Heart right ventricle (tissue), 16 donors: Measurements from ENCODE around the gene CIITA. TPM values are rescaled to one million over a fixed set of nuclear protein-coding genes. Genes with fewer than 3 reads are reported as not detected.

Experiments
- ATAC-seq, 8 donors: fragments of 200-7000 bp; cut with Tn5 transposase; one replicate each; pipeline ENCODE4 v1.9.1; 2020; ENCODE audit warnings: mild to moderate bottlenecking in 8 of 8, moderate library complexity in 8 of 8, moderate number of reproducible peaks in 1 of 8
- DNase-seq, 2 donors: peaks; one replicate each; pipeline ENCODE4 v3.0.0-alpha.2; 2020
- H3K27ac ChIP-seq, 10 donors: fragments of 200-600 bp; sonication (generic) in 2 of 10; one replicate each; pipeline versions ENCODE4 v1.5.0 to v1.8.0; 2020 to 2022; ENCODE audit warnings: mild to moderate bottlenecking in 3 of 10
- H3K27me3 ChIP-seq, 7 donors: fragments of 200-600 bp; one replicate each; pipeline ENCODE4 v1.8.0; 2021 to 2022; ENCODE audit warnings: mild to moderate bottlenecking in 2 of 7
- H3K36me3 ChIP-seq, 9 donors: fragments of 200-600 bp; sonication (generic) in 1 of 9; one replicate each; pipeline versions ENCODE4 v1.5.0 to v1.8.0; 2020 to 2022; ENCODE audit warnings: mild to moderate bottlenecking in 2 of 9
- H3K4me1 ChIP-seq, 9 donors: fragments of 200-600 bp; sonication (generic) in 1 of 9; one replicate each; pipeline versions ENCODE4 v1.5.0 to v1.8.0; 2020 to 2022; ENCODE audit warnings: mild to moderate bottlenecking in 4 of 9
- H3K4me3 ChIP-seq, 10 donors: fragments of 200-600 bp; sonication (generic) in 2 of 10; one replicate each; pipeline versions ENCODE4 v1.5.0 to v1.8.0; 2020 to 2022; ENCODE audit warnings: mild to moderate bottlenecking in 7 of 10, moderate library complexity in 2 of 10
- H3K9me3 ChIP-seq, 11 donors: fragments of 200-600 bp in 10 of 11; sonication (generic) in 2 of 11; one replicate each; pipeline versions ENCODE4 v1.5.0 to v1.8.0; 2013 to 2022; ENCODE audit warnings: mild to moderate bottlenecking in 2 of 11, control low read depth in 1 of 11, moderate library complexity in 1 of 11
- WGBS, 2 donors: extraction: QIAGEN DNeasy Blood & Tissue Kit; methylation state at CpG; one replicate each; pipeline ENCODE4 v1.1.7; 2013; ENCODE audit warnings: inconsistent platforms in 1 of 2; 5-methylcytosine and 5-hydroxymethylcytosine counted together
- intact Hi-C, 10 donors: fragments of 100-400 bp; cut with DNase I; formaldehyde crosslinking; loops; one replicate each; pipeline versions ENCODE4 v1.11.1 to v1.14.2; 2022
- polyA plus RNA-seq, 2 donors: library from polyadenylated mRNA; stranded (reverse); fragments of 200-250 nt; gene quantifications; one replicate each; pipeline ENCODE4 v1.2.3, GENCODE V29; 2013
- total RNA-seq, 10 donors: library from RNA; stranded (reverse); fragmentation: NEBNext Ultra II Directional in 3 of 10; extraction: Animal tissue kit (Norgen Biotek cat#: 25700) in 3 of 10; gene quantifications; one replicate each; pipeline versions ENCODE4 v1.2.1 to v1.2.4, GENCODE V29; 2021 to 2023
- TF ChIP-seq, protein P1 (sequence below), 9 donors: fragments of 200-600 bp; sonication (generic) in 2 of 9; IDR thresholded peaks; one replicate each; pipeline versions ENCODE4 v1.5.0 to v1.8.0; 2021 to 2022; ENCODE audit warnings: antibody characterized with exemption in 9 of 9, mild to moderate bottlenecking in 5 of 9, moderate library complexity in 1 of 9
- donor health status: Arrhythmogenic right ventricular cardiomyopathy.
- donor health status: ischemic (EF 13 %, LVEDD 7.1; RV severe dilation, severe dysfunction).
- donor health status: healthy with polysubstance abuse.
- donor health status: DM: no; HTN: yes; CAD: no.
- donor health status: DM: no; HTN: no; CAD: no.
- donor health status: ischemic (EF 25% LVEDD 6.9; RV normal size, moderate dysfunction).
- donor health status: ischemic (EF 25% LVEDD 5.7; RV mildly dilated, moderate dysfunction).
- donor health status: healthy.
- donor health status: DM: yes; HTN: yes; CAD: no.
- donor health status: Ischemic cardiomyopathy.
- donor health status: ischemic (EF 35%, LVEDD 5.7; RV mildly dilated, moderate dysfunction).
- donor health status: nonischemic (EF 11% LVEDD 7.7; RV severe dilation, severe dysfunction).
- donor health status: DM: yes; HTN: yes; CAD: no.
- donor health status: PGD.
- donor health status: ischemic (EF 29% LVEDD 5.4; RV normal size, mild dysfunction).
- donor health status: nonischemic (EF 23%, LVEDD 6.1; RV moderate dilation, normal function).

CIITA gene
- total and polyA plus RNA-seq, 12 donors = 2.1 to 50.8 (median 8.7) TPM

DNA sequence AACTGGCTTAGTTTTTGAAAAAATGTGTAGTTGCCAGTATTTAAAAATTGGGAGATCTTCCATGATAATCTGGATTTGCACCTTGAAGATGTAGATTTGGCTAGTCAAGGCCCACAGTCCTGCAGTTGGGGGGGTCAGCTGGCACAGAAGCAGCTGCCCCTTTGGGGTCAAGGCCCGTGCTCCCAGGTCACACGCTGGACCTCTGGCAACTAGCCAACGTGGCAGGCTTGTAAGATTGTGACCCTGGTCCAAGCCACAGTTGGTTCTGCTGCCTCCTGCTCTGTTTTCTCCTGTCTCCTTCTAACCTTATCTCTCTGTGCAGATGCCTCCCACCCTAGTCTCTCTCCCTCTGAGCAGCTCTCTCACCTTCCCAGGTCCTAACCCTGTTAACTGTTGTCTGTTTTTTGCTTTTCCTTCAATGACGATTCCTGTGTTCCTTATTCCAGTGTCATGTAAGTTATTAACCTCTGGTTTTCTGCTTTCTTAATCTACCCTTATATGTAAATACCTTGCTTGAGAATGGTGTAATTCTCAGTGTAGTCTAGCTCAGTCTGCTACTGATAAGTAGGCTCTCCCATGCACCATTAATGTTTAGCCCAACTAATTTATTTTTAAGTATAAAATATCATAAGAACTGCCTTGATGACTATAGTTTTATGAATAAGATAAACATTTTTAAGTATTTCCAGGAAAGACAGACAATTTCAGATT is 95.3 kb downstream of the CIITA start:
- Histone ChIP-seq H3K9me3 (no peaks in the 10 kb centered on the region), H3K36me3 (peaks cover 0 to 82% (median 2%) of the 10 kb centered on the region in 9 donors), H3K27ac (no peak overlapping the region), H3K4me1 (peaks cover 0 to 31% (median 15%) of the 10 kb centered on the region in 9 donors), H3K27me3 (no peaks in the 10 kb centered on the region), H3K4me3 (no peak overlapping the region)
- TF ChIP-seq, protein P1, sequence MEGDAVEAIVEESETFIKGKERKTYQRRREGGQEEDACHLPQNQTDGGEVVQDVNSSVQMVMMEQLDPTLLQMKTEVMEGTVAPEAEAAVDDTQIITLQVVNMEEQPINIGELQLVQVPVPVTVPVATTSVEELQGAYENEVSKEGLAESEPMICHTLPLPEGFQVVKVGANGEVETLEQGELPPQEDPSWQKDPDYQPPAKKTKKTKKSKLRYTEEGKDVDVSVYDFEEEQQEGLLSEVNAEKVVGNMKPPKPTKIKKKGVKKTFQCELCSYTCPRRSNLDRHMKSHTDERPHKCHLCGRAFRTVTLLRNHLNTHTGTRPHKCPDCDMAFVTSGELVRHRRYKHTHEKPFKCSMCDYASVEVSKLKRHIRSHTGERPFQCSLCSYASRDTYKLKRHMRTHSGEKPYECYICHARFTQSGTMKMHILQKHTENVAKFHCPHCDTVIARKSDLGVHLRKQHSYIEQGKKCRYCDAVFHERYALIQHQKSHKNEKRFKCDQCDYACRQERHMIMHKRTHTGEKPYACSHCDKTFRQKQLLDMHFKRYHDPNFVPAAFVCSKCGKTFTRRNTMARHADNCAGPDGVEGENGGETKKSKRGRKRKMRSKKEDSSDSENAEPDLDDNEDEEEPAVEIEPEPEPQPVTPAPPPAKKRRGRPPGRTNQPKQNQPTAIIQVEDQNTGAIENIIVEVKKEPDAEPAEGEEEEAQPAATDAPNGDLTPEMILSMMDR (IDR thresholded peaks at IDR 0.05) = no peak
- DNase-seq = no peak
- intact Hi-C loops = loop anchor here in 7 of 10 donors (2.0 to 10.0 kb wide), 6 partner anchors 125 to 385 kb away; partner anchors contain the start of gene SOCS1 (in 2 of the 7)
- no peak for ATAC-seq
- WGBS, 2 donors = 52 to 57% methylated on average over 4 of the region's 4 CpGs

DNA sequence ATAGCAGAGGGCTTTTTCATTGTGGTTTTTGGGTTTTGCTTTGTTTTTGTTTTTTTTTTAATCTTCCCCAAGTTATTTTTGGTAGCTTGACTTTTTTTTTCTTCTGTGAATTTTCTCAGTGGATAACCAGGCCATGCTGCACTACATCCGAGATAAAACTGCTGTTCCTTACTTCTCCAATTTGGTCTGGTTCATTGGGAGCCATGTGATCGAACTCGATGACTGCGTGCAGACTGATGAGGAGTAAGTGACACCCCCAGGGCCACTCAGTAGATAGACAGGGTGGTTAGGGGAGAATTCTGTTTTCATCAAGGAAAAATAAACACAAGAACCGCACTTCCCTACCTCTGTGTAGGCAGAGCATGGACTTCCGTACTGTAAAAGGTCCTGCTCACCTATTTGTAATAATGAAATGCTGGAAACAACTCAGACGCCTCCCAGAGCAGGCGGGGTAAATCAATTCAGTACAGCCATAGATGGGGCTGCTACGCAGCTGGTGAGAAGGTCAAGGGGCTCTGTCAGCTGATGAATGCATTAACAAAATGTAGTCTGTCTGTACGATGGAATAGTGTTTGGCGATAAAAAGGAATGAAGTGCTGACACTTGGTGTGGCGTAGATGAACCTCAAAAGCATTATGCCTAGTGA is 95.9 kb downstream of the CIITA start:
- intact Hi-C loops = loop anchor here in 7 of 10 donors (2.0 to 10.0 kb wide), 6 partner anchors 124 to 384 kb away; partner anchors contain the start of gene SOCS1 (in 2 of the 7)
- Histone ChIP-seq H3K9me3 (no peaks in the 10 kb centered on the region), H3K4me1 (peaks cover 0 to 28% (median 15%) of the 10 kb centered on the region in 9 donors), H3K27me3 (no peaks in the 10 kb centered on the region), H3K27ac (no peak overlapping the region), H3K4me3 (no peak overlapping the region), H3K36me3 (peaks cover 0 to 86% (median 5%) of the 10 kb centered on the region in 9 donors)
- WGBS, 2 donors = 89 to 90% methylated on average over 12 of the region's 12 CpGs
- ATAC-seq (no peak), DNase-seq (no peak)
- TF ChIP-seq, protein P1 (IDR thresholded peaks at IDR 0.05) = no peak

DNA sequence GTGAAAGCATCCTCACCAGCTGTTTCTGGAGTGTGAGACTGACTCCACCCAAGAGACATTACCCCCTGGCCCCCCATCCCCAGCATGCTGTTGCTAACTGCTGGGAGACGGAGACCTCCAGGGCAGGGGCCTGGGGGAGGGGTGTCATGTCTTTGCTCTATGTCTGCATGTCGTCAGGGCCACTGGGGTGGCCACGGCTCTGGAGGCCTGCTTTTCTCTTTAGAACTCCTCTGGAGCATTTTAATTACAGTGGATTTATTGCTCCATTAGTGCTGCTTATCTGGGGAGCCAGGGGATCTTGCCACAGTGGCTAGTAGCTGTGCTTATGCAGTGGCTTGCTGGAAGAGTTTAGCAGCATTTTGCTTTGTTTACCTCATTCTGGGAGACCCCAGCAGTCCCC is 99.6 kb downstream of the CIITA start:
- Histone ChIP-seq H3K4me3 (no peak overlapping the region), H3K36me3 (peaks cover 0 to 94% (median 9%) of the 10 kb centered on the region in 9 donors), H3K9me3 (no peaks in the 10 kb centered on the region), H3K27me3 (no peaks in the 10 kb centered on the region), H3K27ac (no peak overlapping the region), H3K4me1 (peaks cover 0 to 30% (median 10%) of the 10 kb centered on the region in 9 donors)
- TF ChIP-seq, protein P1 (IDR thresholded peaks at IDR 0.05) = no peak
- ATAC-seq = no peak
- intact Hi-C loops = loop anchor here in 3 of 10 donors (5.0 to 10.0 kb wide), 2 partner anchors 128 to 376 kb away; no protein-coding TSS in a partner anchor
- no peak for DNase-seq
- WGBS, 2 donors = 72 to 76% methylated on average over 3 of the region's 3 CpGs

DNA sequence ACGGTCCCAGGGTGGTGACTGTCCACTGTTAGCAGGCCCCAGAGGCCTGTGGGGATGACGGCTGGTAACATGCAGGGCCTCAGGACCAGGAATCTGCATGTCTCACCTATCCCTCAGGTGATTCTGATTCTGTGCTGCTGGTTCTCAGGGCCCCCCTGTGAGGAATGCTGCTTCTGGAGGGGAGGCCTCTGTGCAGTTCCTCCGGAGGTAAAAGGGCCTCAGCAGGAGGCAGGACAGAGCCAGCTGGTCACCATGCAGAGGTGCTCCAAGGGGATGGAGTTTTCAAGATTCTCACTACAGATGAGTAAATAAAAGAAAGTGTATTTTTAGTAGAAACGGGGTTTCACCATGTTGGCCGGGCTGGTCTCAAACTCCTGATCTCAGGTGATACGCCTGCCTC is 101.1 kb downstream of the CIITA start:
- Histone ChIP-seq H3K27ac (no peak overlapping the region), H3K36me3 (peaks cover 0 to 91% (median 11%) of the 10 kb centered on the region in 9 donors), H3K27me3 (no peaks in the 10 kb centered on the region), H3K9me3 (no peaks in the 10 kb centered on the region), H3K4me3 (no peak overlapping the region), H3K4me1 (peaks cover 0 to 30% (median 10%) of the 10 kb centered on the region in 9 donors)
- intact Hi-C loops = loop anchor here in 3 of 10 donors (5.0 to 10.0 kb wide), 2 partner anchors 127 to 374 kb away; no protein-coding TSS in a partner anchor
- WGBS, 2 donors = 95% methylated on average over 6 of the region's 6 CpGs
- ATAC-seq = no peak
- TF ChIP-seq, protein P1 (IDR thresholded peaks at IDR 0.05) = no peak
- no peak for DNase-seq
